Activated T-cell treated with anti-CD3 and anti-CD28 coated beads, Interleukin-2, amount 50 U/mL, for 72 hours (primary cell): ENCODE data around the gene TBL1Y. TPM values are rescaled to one million over a fixed set of nuclear protein-coding genes. Genes with fewer than 3 reads are reported as not detected.

Source experiments
- ATAC-seq, 2 donors: fragments of 150-1000 bp; cut with Tn5 transposase; replicated peaks in 1 of 2; 2 replicates each; pipeline ENCODE4 v1.10.0; 2021; ENCODE audit warnings: moderate library complexity in 2 of 2, mild to moderate bottlenecking in 1 of 2
- DNase-seq, 2 donors: peaks; one replicate each; pipeline ENCODE4 v3.0.0; 2021 to 2022; ENCODE audit warnings: mixed read lengths in 1 of 2
- H3K27ac Mint-ChIP-seq: one replicate; pipeline ENCODE4 v1.8.0; 2022; ENCODE audit warnings: mild to moderate bottlenecking, moderate library complexity, mixed read lengths
- H3K27me3 Mint-ChIP-seq: one replicate; pipeline ENCODE4 v1.8.0; 2022; ENCODE audit warnings: low read depth, mixed read lengths
- H3K36me3 Mint-ChIP-seq, 2 donors: one replicate each; pipeline ENCODE4 v1.8.0; 2022; ENCODE audit warnings: mixed read lengths in 2 of 2, mild to moderate bottlenecking in 1 of 2; ENCODE audit not compliant: insufficient read depth in 2 of 2
- H3K4me1 Mint-ChIP-seq: one replicate; pipeline ENCODE4 v1.8.0; 2022; ENCODE audit warnings: low read depth, mixed read lengths
- H3K4me3 Mint-ChIP-seq, 2 donors: one replicate each; pipeline ENCODE4 v1.8.0; 2022; ENCODE audit warnings: mild to moderate bottlenecking in 2 of 2, mixed read lengths in 2 of 2, moderate library complexity in 2 of 2
- H3K9me3 Mint-ChIP-seq, 2 donors: one replicate each; pipeline ENCODE4 v1.8.0; 2022; ENCODE audit warnings: mixed read lengths in 2 of 2
- total RNA-seq, 2 donors: library from RNA; stranded (reverse); gene quantifications; one replicate each; pipeline ENCODE4 v1.2.3, GENCODE V29; 2022

The TBL1Y gene
- total RNA-seq, 2 donors from 2014 or later: not detected

GRCh38 chrY:6989886-6990620 lies 79.6 kb downstream of the TBL1Y start:
- Mint-ChIP-seq H3K4me1 (no peaks in the 10 kb centered on the region), H3K27ac (no peak overlapping the region), H3K9me3 (no peaks in the 10 kb centered on the region), H3K4me3 (no peak overlapping the region), H3K27me3 (no peaks in the 10 kb centered on the region), H3K36me3 (no peaks in the 10 kb centered on the region)
- ATAC-seq (no peak), DNase-seq (no peak)

DNA sequence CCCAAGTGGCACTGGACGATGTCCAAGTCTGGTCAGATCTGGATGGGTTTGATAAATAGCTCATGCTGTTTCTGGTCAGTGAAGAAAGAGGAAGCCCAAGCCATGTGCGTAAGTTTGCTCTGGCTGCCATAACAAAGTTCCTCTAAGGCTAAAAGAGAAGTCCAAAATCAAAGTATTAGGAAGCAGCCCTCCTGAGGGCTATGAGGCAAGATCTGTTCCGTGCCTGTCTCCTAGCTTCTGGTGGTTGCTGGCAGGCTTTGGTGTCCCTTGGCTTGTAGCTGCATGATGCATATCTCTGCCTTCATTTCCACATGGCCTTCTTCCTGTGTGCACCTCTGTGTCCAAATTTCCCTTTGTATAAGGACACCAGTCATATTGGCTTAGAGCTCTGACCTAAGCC lies 81.5 kb downstream of the TBL1Y start:
- H3K27me3 Mint-ChIP-seq: no peaks in the 10 kb centered on the region
- DNase-seq (no peak), ATAC-seq (no peak)
- H3K27ac Mint-ChIP-seq: no peak overlapping the region
- no peak overlapping the region for H3K4me3 Mint-ChIP-seq
- H3K4me1 Mint-ChIP-seq: no peaks in the 10 kb centered on the region
- no peaks in the 10 kb centered on the region for H3K9me3 Mint-ChIP-seq
- H3K36me3 Mint-ChIP-seq: no peaks in the 10 kb centered on the region

DNA sequence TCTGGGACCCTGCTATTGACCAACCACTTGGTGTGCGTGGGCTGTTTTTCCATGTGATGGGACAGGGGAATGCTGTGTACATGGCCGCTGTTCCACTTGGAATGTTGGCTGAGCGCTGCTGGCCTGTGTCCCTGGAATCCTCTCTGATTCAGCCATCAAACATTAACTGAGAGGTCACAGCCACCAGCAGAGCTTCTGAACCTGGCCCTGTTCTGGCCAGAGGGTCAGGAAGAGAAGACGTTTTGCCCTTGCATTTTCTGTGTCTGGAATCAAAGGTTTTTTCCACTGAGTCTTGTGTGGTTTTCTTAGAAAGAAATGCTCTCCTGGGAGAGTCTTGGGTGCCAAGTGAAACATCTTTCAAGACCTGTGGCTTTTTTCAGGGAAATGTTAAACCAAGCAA lies 85.5 kb downstream of the TBL1Y start:
- H3K36me3 Mint-ChIP-seq: no peaks in the 10 kb centered on the region
- no peak overlapping the region for H3K4me3 Mint-ChIP-seq
- H3K27ac Mint-ChIP-seq: no peak overlapping the region
- H3K4me1 Mint-ChIP-seq: no peaks in the 10 kb centered on the region
- no peaks in the 10 kb centered on the region for H3K9me3 Mint-ChIP-seq
- ATAC-seq (no peak), DNase-seq (no peak)
- no peaks in the 10 kb centered on the region for H3K27me3 Mint-ChIP-seq

DNA sequence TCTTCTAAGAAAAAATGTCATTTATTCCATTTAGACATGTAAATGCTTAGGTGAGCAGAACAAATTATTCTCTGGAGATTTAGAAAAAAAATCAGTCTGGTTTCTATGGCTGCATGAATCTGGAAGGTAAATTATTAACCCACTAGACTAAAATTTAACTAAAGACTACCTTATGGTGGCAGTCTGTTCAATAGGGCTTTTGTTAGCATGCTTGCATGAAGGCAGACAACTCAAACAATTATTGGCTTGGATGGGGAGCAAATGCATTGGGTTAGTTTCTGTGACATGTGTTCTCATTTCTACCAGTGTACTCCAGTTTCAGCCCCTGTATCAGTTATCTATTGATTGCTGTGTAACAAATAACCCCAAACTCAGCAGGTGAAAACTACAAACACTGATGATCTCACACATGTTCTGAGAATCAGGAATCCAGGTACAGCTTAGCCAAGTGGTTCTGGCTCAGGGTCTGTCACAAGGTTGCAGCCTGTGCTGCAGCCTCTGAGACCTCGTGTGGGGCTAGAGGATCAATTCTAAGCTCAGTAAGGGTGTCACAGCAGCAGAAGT lies 87.1 kb downstream of the TBL1Y start:
- Mint-ChIP-seq H3K4me3 (no peak overlapping the region), H3K36me3 (no peaks in the 10 kb centered on the region), H3K9me3 (no peaks in the 10 kb centered on the region), H3K27me3 (no peaks in the 10 kb centered on the region), H3K27ac (no peak overlapping the region), H3K4me1 (no peaks in the 10 kb centered on the region)
- ATAC-seq: no peak
- no peak for DNase-seq

- H3K27ac Mint-ChIP-seq: no peak overlapping the region
- no peak for ATAC-seq
- no peak for DNase-seq
- H3K4me3 Mint-ChIP-seq: no peak overlapping the region
- no peaks in the 10 kb centered on the region for H3K36me3 Mint-ChIP-seq
- no peaks in the 10 kb centered on the region for H3K4me1 Mint-ChIP-seq
- no peaks in the 10 kb centered on the region for H3K27me3 Mint-ChIP-seq
- H3K9me3 Mint-ChIP-seq: no peaks in the 10 kb centered on the region
These were observed 89.4 kb downstream of the TBL1Y start for GRCh38 chrY:6999905-7000304.

DNA sequence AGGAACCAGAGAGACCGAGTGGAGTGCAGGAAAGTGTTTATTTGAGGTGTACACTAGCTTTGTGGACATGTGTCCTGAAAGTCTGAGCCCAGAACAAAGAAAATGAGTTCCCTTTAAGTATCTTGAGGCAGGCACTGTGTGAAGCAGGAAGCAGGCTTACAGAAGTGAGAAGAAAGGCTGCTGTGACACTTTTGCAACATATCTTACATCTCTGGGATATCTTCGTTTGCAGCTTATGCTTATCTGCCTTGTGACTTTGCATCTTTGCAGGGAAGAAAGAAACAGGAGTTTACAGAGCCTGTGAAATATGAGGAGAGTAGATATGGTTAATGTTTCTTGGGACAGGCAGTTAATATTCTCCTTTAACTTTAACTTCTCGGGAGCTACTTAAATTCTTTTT lies 92.1 kb downstream of the TBL1Y start:
- no peak overlapping the region for H3K4me3 Mint-ChIP-seq
- no peaks in the 10 kb centered on the region for H3K4me1 Mint-ChIP-seq
- no peaks in the 10 kb centered on the region for H3K9me3 Mint-ChIP-seq
- no peak overlapping the region for H3K27ac Mint-ChIP-seq
- no peak for ATAC-seq
- no peak for DNase-seq
- H3K36me3 Mint-ChIP-seq: no peaks in the 10 kb centered on the region
- H3K27me3 Mint-ChIP-seq: no peaks in the 10 kb centered on the region

DNA sequence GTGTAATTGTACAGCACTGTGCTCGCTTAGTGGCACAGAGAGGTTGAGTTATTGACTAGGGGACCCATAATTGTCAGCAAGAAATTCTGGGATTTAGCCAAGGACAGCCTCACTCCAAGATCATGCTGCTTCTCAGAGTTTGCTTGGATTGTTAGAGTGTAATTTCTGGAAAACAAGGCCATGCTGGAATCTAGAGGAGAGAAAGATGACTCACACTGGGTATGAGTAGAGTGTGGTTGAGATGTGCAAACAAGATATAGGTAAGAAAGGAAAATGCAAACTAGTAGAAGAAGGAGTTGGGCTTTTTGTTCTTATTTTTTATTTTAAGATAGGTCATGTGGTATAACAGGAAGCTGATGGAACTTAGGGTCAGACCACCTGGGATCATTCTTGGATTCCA lies 97.4 kb downstream of the TBL1Y start:
- ATAC-seq: no peak
- DNase-seq: no peak
- H3K4me3 Mint-ChIP-seq: no peak overlapping the region
- no peak overlapping the region for H3K27ac Mint-ChIP-seq
- no peaks in the 10 kb centered on the region for H3K27me3 Mint-ChIP-seq
- no peaks in the 10 kb centered on the region for H3K36me3 Mint-ChIP-seq
- no peaks in the 10 kb centered on the region for H3K9me3 Mint-ChIP-seq
- no peaks in the 10 kb centered on the region for H3K4me1 Mint-ChIP-seq

- DNase-seq (no peak), ATAC-seq (no peak)
- Mint-ChIP-seq H3K9me3 (no peaks in the 10 kb centered on the region), H3K4me3 (no peak overlapping the region), H3K27me3 (no peaks in the 10 kb centered on the region), H3K4me1 (no peaks in the 10 kb centered on the region), H3K36me3 (no peaks in the 10 kb centered on the region), H3K27ac (no peak overlapping the region)
These were observed 98.3 kb downstream of the TBL1Y start for GRCh38 chrY:7008578-7009355.

- Mint-ChIP-seq H3K4me3 (no peak overlapping the region), H3K4me1 (no peaks in the 10 kb centered on the region), H3K27ac (no peak overlapping the region), H3K9me3 (no peaks in the 10 kb centered on the region), H3K36me3 (no peaks in the 10 kb centered on the region), H3K27me3 (no peaks in the 10 kb centered on the region)
- ATAC-seq: no peak
- DNase-seq: no peak
These were observed 102.6 kb downstream of the TBL1Y start for GRCh38 chrY:7013051-7013450.

DNA sequence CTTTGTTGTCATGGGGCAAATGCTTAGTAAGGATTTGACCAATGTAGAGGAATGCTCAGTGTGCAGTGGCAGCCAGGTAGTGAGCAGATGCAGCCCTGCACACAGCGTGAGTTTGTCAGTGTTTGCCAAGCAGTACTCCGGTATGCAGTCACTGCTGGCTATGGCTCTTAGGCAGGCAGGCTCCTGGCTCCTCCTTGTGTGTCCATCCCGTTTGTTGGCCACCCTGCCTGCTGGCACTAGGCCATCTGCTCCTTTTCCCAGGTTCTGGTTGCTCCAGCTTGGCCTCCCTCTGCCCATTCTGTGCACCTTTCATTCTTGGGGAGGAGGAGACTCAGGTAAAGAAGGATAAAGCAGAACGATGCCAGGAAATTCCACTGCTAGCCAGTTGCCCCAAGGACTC lies 106.0 kb downstream of the TBL1Y start:
- ATAC-seq (no peak), DNase-seq (no peak)
- Mint-ChIP-seq H3K27me3 (no peaks in the 10 kb centered on the region), H3K4me3 (no peak overlapping the region), H3K4me1 (no peaks in the 10 kb centered on the region), H3K36me3 (no peaks in the 10 kb centered on the region), H3K9me3 (no peaks in the 10 kb centered on the region), H3K27ac (no peak overlapping the region)

- DNase-seq: no peak
- Mint-ChIP-seq H3K36me3 (no peaks in the 10 kb centered on the region), H3K9me3 (no peaks in the 10 kb centered on the region), H3K4me3 (peak overlapping the region in 1 of 2 donors; percentile 29), H3K27me3 (no peaks in the 10 kb centered on the region), H3K27ac (peak overlapping the region; percentile 51), H3K4me1 (no peaks in the 10 kb centered on the region)
- ATAC-seq: peak in 1 of 2 donors; percentile 76
These were observed 107.0 kb downstream of the TBL1Y start for GRCh38 chrY:7017244-7018080.

GRCh38 chrY:7039037-7039436 lies 128.5 kb downstream of the TBL1Y start:
- no peaks in the 10 kb centered on the region for H3K9me3 Mint-ChIP-seq
- H3K4me3 Mint-ChIP-seq: no peak overlapping the region
- no peaks in the 10 kb centered on the region for H3K36me3 Mint-ChIP-seq
- peak in 1 of 2 donors; percentile 44 for ATAC-seq
- DNase-seq: no peak
- no peak overlapping the region for H3K27ac Mint-ChIP-seq
- H3K4me1 Mint-ChIP-seq: no peaks in the 10 kb centered on the region
- H3K27me3 Mint-ChIP-seq: no peaks in the 10 kb centered on the region

GRCh38 chrY:7040662-7041061 lies 130.2 kb downstream of the TBL1Y start:
- no peak overlapping the region for H3K4me3 Mint-ChIP-seq
- H3K36me3 Mint-ChIP-seq: no peaks in the 10 kb centered on the region
- ATAC-seq (peak in 1 of 2 donors; percentile 54), DNase-seq (no peak)
- no peaks in the 10 kb centered on the region for H3K4me1 Mint-ChIP-seq
- H3K27ac Mint-ChIP-seq: no peak overlapping the region
- no peaks in the 10 kb centered on the region for H3K9me3 Mint-ChIP-seq
- H3K27me3 Mint-ChIP-seq: no peaks in the 10 kb centered on the region
